Measurements from ENCODE around the gene WDR4. TPM values are rescaled to one million over a fixed set of nuclear protein-coding genes. Genes with fewer than 3 reads are reported as not detected.

WDR4 gene
- total RNA-seq, 1 experiment from 2014 or later, result 17.6 TPM

- DNase-seq, result no peak
- CTCF ChIA-PET, result no interaction called here
- H3K36me3 ChIP-seq (ENCODE audit: low read depth), result no peaks in the 10 kb centered on the region
Observed at GRCh38 chr21:42900446-42900845, 21.1 kb upstream of the WDR4 start.

GRCh38 chr21:42892931-42893755 lies 13.8 kb upstream of the WDR4 start, which contains the start of gene NDUFV3:
Gene NDUFV3 (plus strand): TSS chr21:42893309. CDS start chr21:42893334, 25 bp downstream.
- Histone ChIP-seq H3K4me2 (peak within 1 kb of the TSS; percentile 87), H3K9me3 (ENCODE audit: insufficient read depth, low read depth) (no peaks in the 10 kb centered on the region), H3K4me3 (peak within 1 kb of the TSS; percentile 99), H3F3A (ENCODE audit: insufficient read depth, low read depth) (peaks cover 12% of the 10 kb centered on the region), H3K36me3 (ENCODE audit: low read depth) (no peaks in the 10 kb centered on the region), H4K20me1 (ENCODE audit: insufficient read depth) (0 out of 2 replicates have a peak, but pooled peaks cover 5% of the 10 kb centered on the region), H2AFZ (peak within 1 kb of the TSS; percentile 87), H3K9me2 (ENCODE audit: insufficient read depth) (no peaks in the 10 kb centered on the region), H3K79me2 (ENCODE audit: low read depth) (peaks cover 20% of the 10 kb centered on the region), H3K27ac (peak within 1 kb of the TSS; percentile 89), H3K27me3 (ENCODE audit: insufficient read depth, low read depth) (no peaks in the 10 kb centered on the region), H3K4me1 (replicated peaks; ENCODE audit: insufficient read depth) (no peaks in the 10 kb centered on the region)
- TF ChIP-seq EZH2 (IDR thresholded peaks at IDR 0.05; ENCODE audit: low read depth) (no peak), CTCF (conservative IDR thresholded peaks at IDR 0.05) (no peak)
- intact Hi-C loops (cut with micrococcal nuclease; ENCODE audit: unreplicated experiment), result loop anchor here (2.0 kb wide), 1 partner anchor 14 kb away; the partner anchor contains the start of gene WDR4
- TSS peak; percentile 80 for BruUV-seq (replicated peaks)
- ChIA-PET CTCF (interaction anchor here (0.7 kb wide), 1 partner anchor 20 kb away, joined by 3 read pairs; no protein-coding TSS in a partner anchor), POLR2A (ENCODE audit: unreplicated experiment) (interaction anchor here (0.5 to 0.6 kb wide), 3 partner anchors 140 to 847 kb away, joined by 3 to 5 read pairs (median 5); no protein-coding TSS in a partner anchor)
- peak; percentile 90 to 96 for DNase-seq

More at GRCh38 chr21:42900446-42900845, 21.1 kb upstream of the WDR4 start:
- Histone ChIP-seq H3K79me2 (ENCODE audit: low read depth) (peaks cover 3% of the 10 kb centered on the region; the same call in 1 of the 2 replicates), H3K4me2 (no peak overlapping the region), H3K27ac (no peak overlapping the region), H3K4me1 (replicated peaks; ENCODE audit: insufficient read depth) (no peaks in the 10 kb centered on the region), H3K9me3 (ENCODE audit: insufficient read depth, low read depth) (no peaks in the 10 kb centered on the region), H3F3A (ENCODE audit: insufficient read depth, low read depth) (no peaks in the 10 kb centered on the region), H3K9me2 (ENCODE audit: insufficient read depth) (no peaks in the 10 kb centered on the region), H2AFZ (no peak overlapping the region), H4K20me1 (ENCODE audit: insufficient read depth) (no peaks in the 10 kb centered on the region), H3K4me3 (no peak overlapping the region), H3K27me3 (ENCODE audit: insufficient read depth, low read depth) (no peaks in the 10 kb centered on the region)
- POLR2A ChIA-PET (ENCODE audit: unreplicated experiment), result no interaction called here
- TF ChIP-seq EZH2 (IDR thresholded peaks at IDR 0.05; ENCODE audit: low read depth) (no peak), CTCF (conservative IDR thresholded peaks at IDR 0.05) (no peak)
- no TSS peak for BruUV-seq (replicated peaks)
- intact Hi-C loops (cut with micrococcal nuclease; ENCODE audit: unreplicated experiment), result no loop called here

GRCh38 chr21:42892582-42892930 lies 13.2 kb upstream of the WDR4 start:
- H3K4me3 ChIP-seq, result peak overlapping the region; percentile 99
- intact Hi-C loops (cut with micrococcal nuclease; ENCODE audit: unreplicated experiment), result loop anchor here (2.0 kb wide), 1 partner anchor 14 kb away; the partner anchor contains the start of gene WDR4
- H3K36me3 ChIP-seq (ENCODE audit: low read depth), result no peaks in the 10 kb centered on the region
- no peak for DNase-seq
- H3K4me2 ChIP-seq, result peak overlapping the region; percentile 82
- POLR2A ChIA-PET (ENCODE audit: unreplicated experiment), result interaction anchor here (0.6 kb wide), 2 partner anchors 12 to 424 kb away, joined by 4 to 5 read pairs; no protein-coding TSS in a partner anchor
- no peaks in the 10 kb centered on the region for H3K9me3 ChIP-seq (ENCODE audit: insufficient read depth, low read depth)
- H4K20me1 ChIP-seq (ENCODE audit: insufficient read depth), result 0 out of 2 replicates have a peak, but pooled peaks cover 5% of the 10 kb centered on the region
- H3K79me2 ChIP-seq (ENCODE audit: low read depth), result peaks cover 20% of the 10 kb centered on the region
- TSS peak; percentile 88 for BruUV-seq (replicated peaks)
- H3K27ac ChIP-seq, result peak overlapping the region; percentile 89
- H3K4me1 ChIP-seq (replicated peaks; ENCODE audit: insufficient read depth), result no peaks in the 10 kb centered on the region
- H2AFZ ChIP-seq, result peak overlapping the region; percentile 84
- H3K27me3 ChIP-seq (ENCODE audit: insufficient read depth, low read depth), result no peaks in the 10 kb centered on the region
- H3F3A ChIP-seq (ENCODE audit: insufficient read depth, low read depth), result peaks cover 12% of the 10 kb centered on the region
- TF ChIP-seq EZH2 (IDR thresholded peaks at IDR 0.05; ENCODE audit: low read depth) (no peak), CTCF (conservative IDR thresholded peaks at IDR 0.05) (no peak)
- CTCF ChIA-PET, result interaction anchor here (0.7 kb wide), 1 partner anchor 19 kb away, joined by 3 read pairs; no protein-coding TSS in a partner anchor
- no peaks in the 10 kb centered on the region for H3K9me2 ChIP-seq (ENCODE audit: insufficient read depth)
